ENCODE measurements around the gene ITSN1.
"Not testable (repeated sequence)": the region's sequence is repeated elsewhere in the genome, so short reads cannot be mapped to it uniquely, and the experiment has no call there.

ITSN1 gene

GRCh38 chr21:33651965-33652680, 9.8 kb downstream of the ITSN1 start:
- DNase-seq: no peak

- no peak for DNase-seq
Observed at GRCh38 chr21:33654412-33654811, 12.1 kb downstream of the ITSN1 start.

- DNase-seq: no peak
Observed at GRCh38 chr21:33655588-33656221, 13.4 kb downstream of the ITSN1 start.

- no peak for DNase-seq
Observed at GRCh38 chr21:33657124-33657820, 15.0 kb downstream of the ITSN1 start.

- no peak for DNase-seq
Observed at GRCh38 chr21:33658919-33659567, 16.7 kb downstream of the ITSN1 start.

GRCh38 chr21:33659568-33659949, 17.3 kb downstream of the ITSN1 start:
- DNase-seq: no peak

GRCh38 chr21:33660406-33660805, 18.1 kb downstream of the ITSN1 start:
- DNase-seq: no peak

- DNase-seq: no peak
Observed at GRCh38 chr21:33661146-33661545, 18.8 kb downstream of the ITSN1 start.

GRCh38 chr21:33662046-33662445, 19.7 kb downstream of the ITSN1 start:
- DNase-seq: no peak

- DNase-seq: no peak
Observed at GRCh38 chr21:33663241-33663640, 20.9 kb downstream of the ITSN1 start.

GRCh38 chr21:33664135-33664534, 21.8 kb downstream of the ITSN1 start:
- no peak for DNase-seq

- DNase-seq: no peak
Observed at GRCh38 chr21:33666153-33666552, 23.9 kb downstream of the ITSN1 start.

- no peak for DNase-seq
Observed at GRCh38 chr21:33667636-33668035, 25.3 kb downstream of the ITSN1 start.

GRCh38 chr21:33668180-33668579, 25.9 kb downstream of the ITSN1 start:
- DNase-seq: no peak

- no peak for DNase-seq
Observed at GRCh38 chr21:33668620-33669019, 26.3 kb downstream of the ITSN1 start.

- peak; percentile 6 for DNase-seq
Observed at GRCh38 chr21:33670076-33670978, 28.0 kb downstream of the ITSN1 start.

- no peak for DNase-seq
Observed at GRCh38 chr21:33673473-33673872, 31.2 kb downstream of the ITSN1 start.

GRCh38 chr21:33674226-33674625, 31.9 kb downstream of the ITSN1 start:
- DNase-seq: no peak

- DNase-seq: not testable (repeated sequence)
Observed at GRCh38 chr21:33676666-33677065, 34.4 kb downstream of the ITSN1 start.

GRCh38 chr21:33677450-33677849, 35.1 kb downstream of the ITSN1 start:
- DNase-seq: no peak

- DNase-seq: no peak
Observed at GRCh38 chr21:33680870-33681269, 38.6 kb downstream of the ITSN1 start.

- DNase-seq: no peak
Observed at GRCh38 chr21:33682992-33683627, 40.8 kb downstream of the ITSN1 start.
